NCI-H82 treated with DMSO at 0.1 percent for 48 hours (cell line): ENCODE results near the gene ATXN2.
"Not testable (repeated sequence)": the region's sequence is repeated elsewhere in the genome, so short reads cannot be mapped to it uniquely, and the experiment has no call there.

Source experiments
- DNase-seq: peaks from one replicate; lab custom pipeline; 2025; ENCODE audit not compliant: unreplicated experiment; lab: John Stamatoyannopoulos, UW

Gene ATXN2

DNA sequence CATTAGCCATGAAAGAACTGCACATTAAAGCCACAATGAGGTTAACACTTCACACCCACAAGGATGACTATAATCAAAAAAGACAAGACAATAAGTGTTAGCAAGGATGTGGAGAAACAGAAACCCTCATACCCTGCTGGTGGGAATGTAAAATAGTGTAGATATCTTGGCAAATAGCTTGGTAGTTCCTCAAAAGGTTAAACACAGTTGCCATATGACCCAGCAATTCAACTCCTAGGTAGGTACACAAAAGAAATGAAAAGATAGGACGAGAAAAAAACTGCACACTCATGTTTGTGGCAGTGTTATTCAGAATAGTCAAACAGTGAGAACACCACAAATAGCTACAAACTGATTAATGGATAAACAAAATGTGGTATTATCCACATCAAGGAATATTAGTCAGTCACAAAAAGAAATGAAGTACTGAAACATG is 93.5 kb downstream of the ATXN2 start:
- DNase-seq, result no peak

DNA sequence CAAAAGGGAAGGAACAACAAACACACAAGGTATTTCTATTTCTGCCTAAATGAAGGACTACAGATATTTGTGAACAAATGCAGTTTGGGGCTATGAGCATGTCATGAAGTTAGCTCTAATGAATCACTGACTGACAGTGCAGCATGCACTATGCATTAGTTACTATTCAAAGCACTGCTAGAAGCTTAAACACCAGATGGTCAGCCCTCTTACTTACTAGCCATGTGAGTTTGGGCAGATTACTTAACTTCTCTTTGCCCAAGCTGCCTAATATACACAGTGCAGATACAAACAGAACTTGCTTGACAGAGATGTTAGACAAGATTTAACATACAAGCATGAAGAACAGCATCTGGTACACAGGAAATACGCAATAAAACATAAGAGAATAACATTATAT is 96.0 kb downstream of the ATXN2 start:
- peak; percentile 93 for DNase-seq

DNA sequence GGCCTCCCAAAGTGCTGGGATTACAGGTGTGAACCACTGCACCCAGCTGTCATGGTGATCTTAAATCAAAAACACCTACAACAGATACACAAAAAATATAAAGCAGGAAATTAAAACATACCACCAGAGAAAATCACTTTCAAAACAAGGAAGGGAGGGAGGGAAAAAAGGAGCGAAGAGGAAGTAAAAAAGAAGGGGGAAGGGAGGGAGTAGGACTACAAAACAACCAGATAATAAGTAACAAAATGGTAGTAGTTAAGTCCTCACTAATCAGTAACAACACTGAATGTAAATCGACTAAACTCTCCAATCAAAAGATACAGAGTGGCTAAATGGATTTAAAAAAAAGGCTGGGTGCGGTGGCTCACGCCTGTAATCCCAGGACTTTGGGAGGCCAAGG is 104.4 kb downstream of the ATXN2 start:
- DNase-seq, result no peak

DNA sequence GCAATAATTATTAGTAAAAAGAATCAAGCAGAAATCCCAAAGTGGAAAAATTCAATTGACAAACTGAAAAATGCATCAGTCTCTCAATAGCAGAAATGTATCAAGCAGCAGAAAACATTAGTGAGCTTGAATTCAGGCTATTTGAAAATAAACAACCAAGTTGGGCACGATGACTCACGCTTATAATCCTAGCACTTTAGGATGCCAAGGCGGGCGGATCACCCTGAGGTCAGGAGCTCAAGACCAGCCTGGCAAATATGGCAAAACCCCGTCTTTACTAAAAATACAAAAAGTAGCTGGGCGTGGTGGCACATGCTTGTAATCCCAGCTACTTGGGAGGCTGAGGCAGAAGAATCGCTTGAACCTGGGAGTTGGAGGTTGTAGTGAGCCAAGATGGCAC is 106.1 kb downstream of the ATXN2 start:
- DNase-seq, result not testable (repeated sequence)

DNA sequence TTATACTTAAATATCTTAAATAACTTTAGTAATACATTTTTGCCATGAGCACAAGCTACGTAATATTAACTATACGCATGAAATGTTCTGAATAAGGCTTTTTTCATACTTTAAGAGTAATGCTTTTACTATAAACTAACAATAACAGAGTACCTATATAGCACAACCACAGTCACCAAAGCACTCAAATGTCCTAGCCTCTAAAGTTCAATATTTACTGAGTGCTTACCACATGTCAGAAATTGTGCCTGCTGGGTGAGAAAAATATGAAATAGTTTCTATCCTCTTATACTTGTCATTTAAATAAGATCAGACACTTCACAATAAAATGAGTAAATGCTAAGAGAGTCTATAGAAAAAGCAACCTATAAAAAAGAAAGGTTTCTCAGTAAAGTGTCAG is 110.3 kb downstream of the ATXN2 start:
- DNase-seq, result no peak

DNA sequence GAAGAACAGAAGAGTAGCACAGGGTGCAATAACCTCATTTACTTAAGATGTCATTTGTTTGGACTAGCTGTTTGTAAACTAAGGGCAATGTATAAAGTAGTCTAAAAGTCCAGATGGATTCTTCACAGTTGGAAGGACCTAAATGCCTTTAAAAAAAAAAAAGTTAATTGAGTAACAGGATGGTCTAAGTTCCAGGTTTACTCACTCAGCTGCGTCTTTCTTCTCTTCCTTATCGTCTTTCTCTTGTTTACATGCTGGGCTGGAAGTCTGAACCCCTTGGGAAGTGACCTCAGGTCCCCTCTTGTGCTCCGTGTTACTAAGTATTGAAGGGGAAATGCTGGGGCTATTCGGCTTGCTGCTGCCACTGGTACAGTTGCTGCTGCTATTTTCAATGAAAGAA is 110.8 kb downstream of the ATXN2 start:
- DNase-seq, result peak; percentile 24

DNA sequence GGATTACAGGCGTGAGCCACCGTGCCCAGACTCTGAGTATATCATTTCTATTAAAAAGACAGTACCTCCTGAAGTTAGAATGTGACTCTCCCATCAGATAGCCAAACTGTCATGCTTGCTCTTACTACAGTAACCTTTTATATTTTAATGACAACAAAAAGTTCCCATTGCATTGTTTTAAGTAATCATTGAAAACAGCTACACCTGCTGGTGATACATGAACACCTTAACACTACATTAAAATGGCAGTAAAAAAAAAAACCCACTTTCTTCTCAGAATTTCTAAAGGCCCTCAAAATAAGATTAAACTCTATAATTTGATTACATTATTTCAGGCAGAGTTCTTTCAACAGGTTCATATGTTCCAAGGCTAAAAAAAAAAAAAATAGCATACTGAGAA is 116.7 kb downstream of the ATXN2 start:
- no peak for DNase-seq

DNA sequence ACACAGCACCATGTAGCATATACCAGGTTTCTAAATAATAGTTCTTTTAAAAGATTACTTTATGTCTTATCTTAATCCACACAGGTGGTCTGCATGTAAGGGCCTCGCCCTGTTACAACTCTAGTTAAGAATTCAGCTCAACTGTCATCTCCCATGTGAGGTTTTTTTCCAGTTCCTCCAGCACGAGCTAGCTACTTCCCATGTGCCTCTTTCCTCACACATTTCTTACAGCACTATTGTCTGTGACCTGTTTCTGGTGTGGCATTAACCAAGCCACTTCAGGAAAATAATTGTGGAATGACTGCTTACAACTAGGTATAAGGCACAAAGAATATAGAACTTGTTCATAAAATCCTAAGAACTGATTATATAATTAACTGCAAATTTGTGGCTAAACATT is 127.9 kb downstream of the ATXN2 start:
- no peak for DNase-seq

DNA sequence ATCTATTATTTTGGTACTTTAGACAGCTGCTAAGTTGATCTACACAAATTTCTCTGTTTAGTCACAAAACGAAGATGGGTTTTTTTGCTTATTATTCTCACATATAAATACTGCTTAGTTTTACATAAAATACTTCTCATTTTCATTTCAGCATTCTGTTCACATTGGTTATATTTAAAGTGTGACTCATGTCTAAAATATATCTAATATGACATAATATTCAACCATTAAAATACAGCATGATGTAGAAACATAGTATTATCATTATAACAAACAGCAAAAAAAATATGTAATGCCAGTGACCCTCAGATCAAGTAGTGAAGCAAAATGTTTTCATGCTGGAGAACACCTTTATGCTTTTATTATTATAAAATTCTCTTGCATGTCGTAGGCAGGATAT is 129.7 kb downstream of the ATXN2 start:
- no peak for DNase-seq

DNA sequence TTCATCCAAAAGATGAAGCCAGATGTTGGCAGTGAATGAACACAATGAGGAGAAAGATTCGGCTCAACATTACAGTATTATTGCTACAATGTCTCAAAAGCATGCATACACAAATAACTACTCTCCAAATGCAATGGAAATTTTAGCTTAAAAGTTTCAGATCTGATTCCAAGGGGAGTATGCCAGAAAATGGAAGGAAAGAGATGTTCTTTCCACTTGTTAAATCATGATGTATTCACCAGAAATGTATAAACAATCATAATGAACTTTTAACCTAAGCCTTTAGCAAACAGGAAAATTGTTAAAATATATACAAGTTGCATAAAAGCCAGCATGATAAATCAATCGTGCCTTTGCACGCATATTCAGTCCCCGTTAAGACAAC is 131.3 kb downstream of the ATXN2 start:
- DNase-seq, result no peak

DNA sequence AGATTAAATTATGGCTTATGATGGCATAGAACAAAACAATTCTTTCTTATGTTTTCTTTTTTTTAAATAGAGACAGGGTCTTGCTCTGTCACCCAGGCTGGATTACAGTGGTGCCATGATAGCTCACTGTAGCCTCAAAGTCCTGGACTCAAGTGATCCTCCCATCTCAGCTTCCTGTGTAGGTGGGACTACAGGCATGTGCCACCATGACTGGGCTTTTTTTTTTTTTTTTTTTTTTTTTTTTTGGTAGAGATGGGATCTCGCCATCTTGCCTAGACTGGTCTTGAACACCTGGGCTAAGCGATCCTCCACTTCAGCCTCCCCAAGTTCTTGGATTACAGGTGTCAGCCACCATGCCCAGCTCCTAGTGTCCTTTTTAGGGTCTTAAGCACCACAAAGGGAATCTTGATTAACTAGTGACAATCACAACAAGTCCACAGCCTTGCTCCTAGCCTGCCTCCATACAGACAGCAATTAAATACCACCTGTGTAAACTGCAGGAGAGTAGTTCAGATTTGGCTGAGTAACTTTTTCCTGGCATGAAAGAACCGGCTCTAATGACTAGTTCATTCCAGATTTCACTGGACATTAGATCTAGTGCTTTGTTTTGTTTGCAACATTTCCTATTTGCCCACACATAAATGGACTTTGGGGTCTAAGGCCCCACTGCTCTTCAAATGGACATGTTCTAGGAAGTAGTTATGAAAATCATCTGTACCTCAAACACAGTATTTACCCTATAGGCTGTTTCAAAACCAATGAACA is 131.8 kb downstream of the ATXN2 start:
- DNase-seq, result no peak

DNA sequence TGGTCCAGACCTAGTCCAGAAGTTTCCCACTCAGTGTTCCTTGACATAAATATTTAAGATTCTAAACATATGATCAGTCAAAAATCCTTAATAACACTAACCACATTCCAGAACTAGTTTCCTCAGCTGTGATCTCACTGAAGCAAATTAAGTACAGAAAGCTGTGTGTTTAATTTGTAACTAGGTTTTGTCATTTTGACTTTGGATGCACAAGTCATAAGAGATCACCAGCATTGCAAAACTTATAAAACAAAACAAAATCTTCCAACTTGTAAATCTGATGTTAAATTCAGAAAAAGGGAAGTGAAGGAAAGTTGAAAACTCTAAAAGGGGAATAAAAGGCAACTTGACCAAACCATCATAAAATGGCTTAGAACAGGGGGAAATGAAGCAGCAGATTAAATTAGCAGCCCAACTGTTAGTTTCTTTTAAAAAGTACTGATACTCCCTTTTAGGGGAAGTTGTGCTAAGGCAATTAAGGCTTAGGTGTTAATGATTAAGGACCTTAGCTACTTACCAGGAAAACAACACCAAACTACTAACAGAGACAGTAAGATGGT is 136.8 kb downstream of the ATXN2 start:
- DNase-seq, result no peak

DNA sequence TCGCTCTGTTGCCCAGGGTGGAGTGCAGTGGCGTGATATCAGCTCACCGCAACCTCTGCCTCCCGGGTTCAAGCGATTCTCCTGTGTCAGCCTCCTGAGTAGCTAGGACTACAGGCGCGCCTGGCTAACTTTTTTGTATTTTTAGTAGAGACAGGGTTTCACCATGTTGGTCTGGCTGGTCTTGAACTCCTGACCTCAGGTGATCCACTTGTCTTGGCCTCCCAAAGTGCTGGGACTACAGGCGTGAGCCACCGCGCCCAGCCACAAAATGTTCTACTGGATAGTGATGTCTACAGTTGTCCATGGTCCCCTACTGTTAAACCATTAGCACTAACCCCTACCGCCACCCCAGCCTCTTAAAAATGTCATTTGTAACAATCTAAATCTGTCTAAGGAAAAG is 139.0 kb downstream of the ATXN2 start:
- DNase-seq, result not testable (repeated sequence)

DNA sequence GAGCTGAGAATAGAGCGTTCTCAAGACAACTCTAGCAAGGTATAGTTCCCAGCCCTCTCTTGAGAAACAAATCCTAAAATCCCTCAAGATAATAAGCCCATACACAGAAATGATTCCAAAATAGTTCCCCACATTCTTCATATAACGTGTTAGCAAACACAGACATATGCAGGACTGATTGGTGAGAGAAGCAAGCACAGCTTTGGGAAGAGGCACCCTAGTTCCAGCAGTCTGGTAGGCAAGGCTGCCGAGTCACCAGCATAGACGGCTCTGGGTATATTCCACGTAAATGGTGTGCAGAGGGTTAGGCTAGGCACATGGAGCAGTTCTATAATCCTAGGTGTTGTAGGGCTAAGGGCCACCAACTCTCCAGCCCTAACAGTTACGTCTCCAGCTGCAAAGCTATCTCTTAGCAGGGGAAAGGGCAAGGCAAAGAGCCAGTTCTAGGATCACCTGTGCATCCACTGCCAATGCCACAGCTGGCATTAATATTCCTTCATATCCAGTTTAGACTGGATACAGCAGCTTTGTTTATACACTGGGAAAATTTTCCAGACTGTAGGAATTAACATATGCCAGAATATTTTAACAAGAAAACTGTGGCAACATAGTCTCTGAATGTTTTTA is 140.5 kb downstream of the ATXN2 start:
- no peak for DNase-seq

DNA sequence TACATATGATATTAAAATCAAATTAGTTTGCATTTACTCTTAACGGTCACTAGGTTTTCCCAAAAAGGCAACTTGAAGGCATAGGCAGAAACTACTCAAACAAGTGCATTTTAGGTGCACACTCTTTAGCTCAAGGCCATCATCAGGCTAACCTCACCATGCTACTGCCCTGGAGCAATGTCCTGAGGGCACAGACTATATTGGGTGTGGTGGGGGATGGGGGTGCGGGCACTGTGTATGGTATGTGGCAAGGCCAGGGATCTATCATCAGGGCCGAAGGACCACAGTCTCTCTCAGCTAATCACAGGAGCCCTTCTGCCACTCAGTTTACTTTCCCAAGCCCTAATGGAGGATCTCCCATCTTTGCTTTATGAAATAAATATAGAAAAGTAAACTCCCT is 141.5 kb downstream of the ATXN2 start:
- no peak for DNase-seq

DNA sequence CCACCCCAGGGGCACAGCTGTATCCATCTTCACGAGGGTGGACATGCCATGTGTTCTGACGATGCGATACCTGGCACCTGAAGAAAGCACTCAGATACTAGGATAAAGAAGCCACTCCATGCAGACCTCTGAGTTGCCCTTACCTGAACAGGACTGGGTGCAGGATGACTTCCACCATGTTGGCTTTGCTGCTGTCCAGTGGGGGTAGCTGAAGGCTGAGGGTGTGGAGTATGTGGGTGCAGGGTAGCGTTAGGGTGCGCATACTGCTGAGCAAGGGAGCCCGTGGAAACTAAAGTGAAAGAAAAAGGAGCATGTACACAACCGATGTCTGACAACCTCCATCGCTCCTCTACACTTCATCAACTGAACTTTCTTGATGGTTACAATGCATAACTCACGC is 142.0 kb downstream of the ATXN2 start:
- DNase-seq, result no peak

DNA sequence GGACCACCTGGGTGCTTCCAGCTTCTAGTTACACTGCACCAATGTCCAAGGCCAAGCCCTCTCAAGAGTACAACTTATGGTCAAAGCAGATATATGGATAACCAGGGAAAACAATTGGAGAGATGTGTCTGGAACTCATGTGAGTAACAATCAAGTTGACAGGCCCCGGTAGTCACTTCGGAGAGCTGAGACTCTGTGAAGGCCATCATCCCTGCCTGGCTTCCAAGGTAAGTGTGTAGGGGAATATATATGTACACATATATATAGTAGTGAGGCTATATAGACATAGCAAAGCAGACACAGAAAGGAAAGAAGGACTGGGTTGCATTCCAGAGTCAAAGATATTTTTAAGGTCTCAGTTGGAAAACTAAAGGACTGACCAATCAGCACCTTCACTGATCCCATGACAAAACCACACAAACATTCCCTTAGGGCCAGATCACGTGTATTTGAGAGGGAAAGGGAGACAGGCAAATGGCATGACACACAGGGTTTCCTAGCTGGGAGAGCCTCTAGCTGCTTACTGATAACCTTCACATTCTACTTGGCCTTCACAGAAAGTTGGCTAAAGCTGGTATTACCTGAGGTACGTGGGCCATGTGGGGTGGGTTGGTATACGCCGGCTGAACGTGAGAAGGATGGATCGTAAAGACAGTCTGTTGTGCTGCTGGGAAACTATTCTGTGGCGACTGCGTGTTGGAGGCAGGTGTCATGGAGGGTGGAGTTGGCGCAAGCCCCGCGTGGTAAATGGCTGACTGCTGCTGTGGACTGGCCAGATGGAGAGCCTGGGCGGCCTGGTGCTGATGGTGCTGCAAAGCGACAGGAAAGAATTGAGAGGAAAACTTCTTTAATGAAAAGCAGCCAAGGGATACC is 143.4 kb downstream of the ATXN2 start:
- no peak for DNase-seq

DNA sequence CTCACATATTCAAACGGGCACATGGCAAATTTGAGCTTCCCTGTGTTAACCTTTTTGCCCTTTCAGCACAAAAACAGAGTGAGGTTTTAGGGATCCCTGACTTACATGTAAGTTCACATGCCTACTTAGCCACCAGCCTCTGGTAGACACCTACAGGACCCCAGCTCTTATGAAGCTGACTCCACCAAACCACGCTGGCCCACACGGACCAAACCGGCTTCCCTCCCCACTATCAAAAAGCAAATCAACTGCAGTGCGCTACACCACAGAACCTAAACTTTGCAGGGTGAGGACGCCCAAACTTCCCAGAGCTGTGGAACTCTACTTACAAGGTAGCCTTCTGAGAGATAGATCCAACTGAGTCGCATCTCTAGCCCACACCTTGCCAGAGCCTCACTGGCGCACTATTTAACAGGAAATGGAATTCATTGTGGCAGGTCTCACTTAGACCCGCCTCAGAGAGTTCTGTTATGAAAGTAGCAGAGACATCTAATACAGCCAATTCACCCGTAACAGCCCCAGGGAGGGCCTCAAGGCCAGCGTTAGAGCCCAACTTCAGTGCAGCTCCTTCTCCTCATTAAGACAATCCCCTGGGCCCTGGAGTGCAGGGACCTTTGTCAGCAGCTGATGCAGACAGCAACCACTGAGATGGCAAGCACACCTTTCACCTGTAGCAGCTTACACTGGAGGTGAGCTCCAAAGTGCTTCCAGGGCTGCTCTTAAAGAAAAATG is 144.2 kb downstream of the ATXN2 start:
- no peak for DNase-seq

DNA sequence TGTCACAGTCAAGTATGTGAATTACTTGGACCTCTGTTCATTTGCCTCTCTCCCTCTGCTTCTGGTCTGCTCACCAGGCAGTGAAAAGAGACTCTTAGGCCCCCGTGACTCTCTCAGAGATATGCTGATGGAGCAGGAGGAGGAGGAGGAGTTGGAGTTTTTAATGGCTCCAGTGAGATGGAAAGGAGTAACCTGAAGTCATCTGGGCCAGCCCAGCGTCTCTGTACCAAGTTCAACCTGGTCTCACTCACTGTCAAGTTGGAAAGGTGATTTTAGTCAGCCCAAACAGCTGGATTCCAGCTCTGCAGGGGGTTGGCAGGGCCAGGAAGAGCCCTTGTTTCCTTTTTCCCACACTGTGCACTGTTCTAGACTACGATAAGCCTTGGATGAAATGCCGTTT is 144.8 kb downstream of the ATXN2 start:
- no peak for DNase-seq

DNA sequence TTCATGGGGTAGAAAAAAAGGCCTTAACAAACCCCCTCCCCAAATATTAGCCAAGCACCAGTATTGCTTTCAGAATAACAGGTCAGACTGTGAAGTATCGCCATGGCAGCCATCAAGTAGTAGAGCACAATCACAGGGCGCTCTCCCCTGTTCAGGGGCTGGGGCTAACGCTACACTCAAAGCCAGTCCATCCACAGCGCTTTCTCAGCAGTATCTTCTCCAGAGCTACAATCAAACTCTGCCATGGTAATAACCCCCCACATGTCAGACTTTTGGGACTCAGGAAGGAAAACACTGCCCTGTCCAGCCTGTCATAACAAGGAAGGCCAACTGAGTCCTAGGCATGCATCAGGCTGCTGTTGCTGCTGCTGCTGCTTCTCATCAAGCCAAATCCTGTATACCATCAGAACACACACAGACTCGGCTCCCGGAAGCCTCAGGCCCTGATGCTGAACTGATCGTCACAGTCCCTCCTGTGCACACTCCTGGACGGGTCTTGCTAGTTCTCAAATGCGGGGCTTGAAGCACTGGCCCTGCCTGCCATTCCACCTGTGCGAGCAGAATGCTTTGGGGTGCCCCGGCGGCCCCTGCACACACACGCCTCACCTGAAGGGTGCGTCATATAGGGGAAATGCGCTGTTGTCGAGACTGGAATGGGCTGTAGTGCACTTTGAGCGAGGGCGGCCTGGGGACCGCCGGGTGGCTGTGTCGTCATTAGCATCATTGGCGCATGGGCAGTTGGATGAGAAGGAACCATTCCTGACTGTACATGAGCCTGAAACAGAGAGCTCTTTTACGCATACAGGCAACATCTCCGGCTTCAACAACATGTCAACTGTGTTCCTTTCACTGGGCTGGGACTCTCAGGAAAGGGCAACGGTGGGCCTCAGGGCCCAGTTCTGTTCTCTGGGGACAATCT is 145.8 kb downstream of the ATXN2 start:
- DNase-seq, result no peak
